Tongue (tissue), 2 donors: ENCODE measurements around the gene KCNQ5. TPM values are rescaled to one million over a fixed set of nuclear protein-coding genes. Genes with fewer than 3 reads are reported as not detected.
A peak's percentile ranks its signal among the peaks of the same experiment; 100 is the strongest.
"Not testable (repeated sequence)": the region's sequence is repeated elsewhere in the genome, so short reads cannot be mapped to it uniquely, and the experiment has no call there.

ENCODE experiments used
- DNase-seq: peaks from one replicate; pipeline ENCODE4 v3.0.0-alpha.2; 2015
- total RNA-seq: library from RNA; depleted of rRNA; stranded (reverse); fragments of >200 nt; gene quantifications from one replicate; pipeline ENCODE4 v1.2.3, GENCODE V29; 2014

Gene KCNQ5
- total RNA-seq, 1 donor from 2014 or later: 6.5 TPM

DNA sequence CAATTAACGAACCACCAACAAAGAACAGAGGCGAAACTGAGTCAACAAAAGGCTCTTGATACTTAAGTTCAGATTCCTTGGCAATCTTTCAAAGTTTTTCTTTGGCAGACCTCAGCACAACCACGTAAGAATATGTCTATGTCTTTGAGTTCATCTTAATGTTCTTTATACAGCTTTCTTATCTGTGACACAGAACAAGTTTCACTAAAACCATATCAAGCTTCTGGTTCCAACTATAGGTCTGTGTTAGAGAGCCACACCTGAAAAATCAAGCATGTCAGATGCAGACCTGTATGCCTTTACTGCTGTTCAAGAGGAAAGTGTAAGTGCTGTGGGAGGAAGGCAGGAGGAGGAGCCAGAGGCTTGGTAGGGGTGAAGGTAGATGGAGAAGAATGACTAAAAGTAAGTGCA is 332.1 kb downstream of the KCNQ5 start:
- DNase-seq: no peak

DNA sequence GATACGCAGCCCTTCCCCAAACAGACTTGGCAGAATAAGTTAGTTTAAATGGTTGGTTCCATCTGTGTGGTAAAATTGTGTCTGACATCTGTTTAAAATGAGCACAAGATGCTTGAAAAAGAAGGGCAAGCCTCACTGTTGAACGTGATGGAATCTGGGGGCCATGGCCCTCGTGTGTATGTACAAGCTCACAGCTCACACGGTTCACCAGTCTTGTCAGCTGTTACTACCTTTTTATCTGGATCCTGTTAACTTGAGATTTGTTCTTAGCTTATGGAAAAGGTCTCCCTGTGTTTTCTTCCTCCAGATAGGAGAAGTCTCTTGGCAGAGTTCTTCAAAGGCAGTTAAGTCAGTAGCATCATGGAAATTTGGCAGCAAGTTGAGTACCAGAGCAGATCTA is 332.9 kb downstream of the KCNQ5 start:
- peak; percentile 32 for DNase-seq

DNA sequence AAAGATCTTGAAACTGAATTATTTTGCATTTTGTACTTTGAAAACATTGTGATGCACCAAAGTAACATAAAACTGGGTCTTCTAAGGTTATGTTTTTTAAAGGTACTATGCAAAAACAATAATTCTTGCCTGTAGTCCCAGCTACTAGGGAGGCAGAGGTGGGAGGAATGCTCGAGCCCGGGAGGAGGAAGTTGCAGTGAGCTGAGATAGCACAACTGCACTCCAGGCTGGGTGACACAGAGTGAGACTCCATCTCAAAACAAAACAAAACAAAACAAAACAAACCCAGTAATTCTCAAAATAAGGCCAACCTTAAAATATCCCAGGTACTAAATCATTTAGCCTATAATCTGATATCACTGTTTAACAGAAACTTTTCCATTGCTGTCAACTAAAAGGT is 333.8 kb downstream of the KCNQ5 start:
- no peak for DNase-seq

DNA sequence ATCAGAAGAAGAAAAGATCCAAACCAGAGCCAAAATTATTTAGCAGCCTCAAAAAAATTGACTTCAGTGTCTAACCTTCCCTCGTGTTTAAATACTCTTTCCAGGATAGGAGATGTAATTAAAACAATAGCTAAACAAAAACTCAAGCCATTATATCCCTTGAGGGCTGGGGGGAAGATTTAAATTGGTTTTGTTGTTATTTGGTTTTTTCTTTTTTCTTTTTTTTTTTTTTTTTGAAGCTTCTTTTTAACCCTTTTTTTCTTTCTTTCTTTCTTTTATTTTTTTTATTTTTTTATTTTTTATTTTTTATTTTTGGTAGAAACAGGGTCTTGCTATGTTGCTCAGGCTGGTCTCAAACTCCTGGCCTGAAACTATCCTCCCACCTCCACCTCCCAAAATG is 334.4 kb downstream of the KCNQ5 start:
- DNase-seq: no peak

DNA sequence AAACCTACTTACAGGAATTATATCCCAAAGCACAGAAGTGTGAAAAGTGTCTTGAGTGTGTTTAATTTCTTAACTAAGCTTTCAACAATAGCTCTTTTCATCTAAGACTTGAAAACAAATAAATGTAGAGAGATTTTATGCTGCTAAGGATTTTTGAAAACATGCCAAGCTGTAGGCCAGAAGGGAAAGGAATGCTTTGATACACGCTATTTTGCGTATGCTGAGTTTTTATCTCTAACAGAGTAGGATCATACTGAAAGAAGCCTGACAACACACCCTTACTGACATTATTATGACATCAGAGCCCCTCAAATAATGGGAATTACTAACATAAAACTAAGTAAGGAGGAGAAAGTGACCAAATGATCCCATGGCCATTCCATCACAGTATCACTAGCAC is 338.0 kb downstream of the KCNQ5 start:
- DNase-seq: no peak

DNA sequence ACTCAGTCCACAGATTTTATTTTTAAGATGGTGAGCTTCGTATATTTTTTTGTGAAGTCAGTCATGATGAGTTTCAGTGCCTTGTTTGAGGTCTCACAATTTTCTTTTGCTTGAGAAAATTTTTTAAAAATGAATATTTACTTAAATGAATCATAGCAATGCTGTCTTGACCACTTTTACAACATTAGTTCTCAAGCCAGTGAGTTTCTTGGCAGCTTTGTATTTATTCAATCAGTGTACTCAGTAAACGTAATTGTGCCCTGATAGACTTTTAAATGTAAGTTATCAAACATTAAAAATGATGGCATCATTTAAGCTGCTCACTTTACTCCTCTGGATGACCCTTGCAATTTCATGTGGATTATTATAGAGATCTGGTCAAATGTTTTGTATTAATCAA is 342.1 kb downstream of the KCNQ5 start:
- no peak for DNase-seq

DNA sequence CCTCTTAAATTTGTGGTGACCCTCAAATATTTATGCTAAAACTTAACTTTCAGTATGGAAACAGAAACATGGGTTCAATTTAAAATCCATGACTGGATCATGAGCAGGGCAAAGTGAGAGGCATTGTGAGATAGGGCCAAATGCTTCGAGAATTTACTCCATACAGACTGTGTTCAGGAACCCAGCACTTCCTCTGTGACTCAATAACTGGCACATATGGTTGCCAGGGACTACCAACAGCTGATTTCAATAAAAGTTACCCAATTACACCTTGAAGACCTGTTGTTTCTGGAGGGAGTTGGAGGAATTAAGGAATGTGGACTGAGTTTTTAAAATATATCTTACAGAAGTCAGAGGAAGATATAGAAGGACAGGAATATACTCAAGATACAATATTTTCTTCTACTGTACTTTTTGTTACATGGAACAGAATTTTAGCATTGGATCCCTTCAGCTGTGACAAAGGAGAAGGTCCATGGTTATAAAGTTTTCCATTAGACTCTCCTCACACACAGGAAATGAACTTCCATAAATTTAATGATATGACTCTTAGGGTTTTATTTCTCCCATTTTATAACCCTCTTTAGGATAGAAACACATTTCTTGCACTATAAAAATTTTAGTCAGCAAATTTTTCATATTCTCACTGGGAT is 344.9 kb downstream of the KCNQ5 start:
- no peak for DNase-seq

DNA sequence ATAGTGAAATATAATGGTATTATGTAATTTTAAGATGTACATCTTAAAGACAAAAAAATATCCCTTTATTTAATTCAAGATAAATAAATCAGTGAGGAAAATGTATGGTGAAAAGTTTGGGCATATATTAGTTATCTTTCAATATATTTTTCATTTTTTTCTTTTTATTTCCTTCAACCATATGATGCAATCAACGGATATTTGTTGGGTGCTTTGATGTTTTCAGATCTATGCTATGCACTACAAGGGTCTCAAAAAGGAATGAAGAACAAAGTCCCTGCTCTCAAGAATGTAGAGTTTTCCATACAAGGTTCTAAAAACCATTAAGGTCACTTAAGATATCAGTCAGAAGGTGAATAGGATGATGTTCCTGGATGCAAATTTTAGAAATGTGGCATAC is 345.5 kb downstream of the KCNQ5 start:
- DNase-seq: no peak

DNA sequence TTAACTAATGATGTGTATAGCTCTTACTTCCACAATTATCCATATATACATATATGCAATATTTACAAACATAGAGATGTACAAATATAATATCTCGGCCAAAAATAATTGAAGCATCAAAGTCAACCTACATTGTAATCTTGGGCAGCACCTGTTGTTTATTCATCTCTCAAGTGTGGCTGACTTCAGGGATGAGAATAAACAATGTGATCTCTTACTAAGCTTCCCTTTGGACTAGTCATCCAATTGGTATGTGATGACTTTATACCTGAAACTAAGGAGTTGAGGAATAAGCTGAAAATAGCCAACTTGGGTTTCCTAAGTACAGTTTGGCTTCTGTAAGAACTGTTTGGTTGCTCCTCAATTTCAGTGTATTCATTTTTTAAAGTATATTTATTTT is 346.8 kb downstream of the KCNQ5 start:
- DNase-seq: peak; percentile 13

DNA sequence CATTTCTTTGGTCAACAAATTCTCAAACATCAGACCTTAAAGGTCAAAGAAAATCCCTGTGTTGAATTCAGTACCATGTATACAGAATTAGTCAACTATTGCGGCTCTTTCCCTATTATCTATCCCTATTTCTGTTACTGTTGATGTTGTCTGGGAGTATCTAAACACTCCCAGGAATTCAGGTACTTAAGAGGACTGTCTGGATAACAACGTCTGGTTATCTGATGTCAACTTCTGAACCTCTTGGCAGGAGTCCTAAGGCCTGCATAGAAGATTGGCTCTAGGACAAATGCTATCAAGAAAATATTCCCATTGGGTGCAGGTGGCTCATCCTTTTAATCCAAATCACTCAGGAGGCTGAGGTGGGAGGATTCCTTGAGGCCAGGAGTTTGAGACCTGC is 347.8 kb downstream of the KCNQ5 start:
- DNase-seq: peak; percentile 34

DNA sequence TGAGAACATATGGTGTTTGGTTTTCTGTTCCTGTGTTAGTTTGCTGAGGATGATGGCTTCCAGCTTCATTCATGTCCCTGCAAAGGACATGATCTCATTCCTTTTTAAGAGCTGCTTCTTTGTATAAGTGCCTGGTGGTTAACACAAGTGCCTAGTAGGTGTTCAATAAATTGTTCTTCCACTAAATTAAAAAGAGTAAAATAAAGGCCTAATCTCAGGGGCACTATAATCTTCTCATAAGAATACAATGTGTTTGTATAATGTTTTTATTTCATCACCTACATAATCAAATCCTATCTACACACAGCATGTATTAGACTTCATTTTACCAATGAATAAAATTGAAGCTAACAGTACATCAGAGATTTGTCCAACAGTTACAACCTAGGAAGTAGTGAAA is 350.7 kb downstream of the KCNQ5 start:
- DNase-seq: no peak

DNA sequence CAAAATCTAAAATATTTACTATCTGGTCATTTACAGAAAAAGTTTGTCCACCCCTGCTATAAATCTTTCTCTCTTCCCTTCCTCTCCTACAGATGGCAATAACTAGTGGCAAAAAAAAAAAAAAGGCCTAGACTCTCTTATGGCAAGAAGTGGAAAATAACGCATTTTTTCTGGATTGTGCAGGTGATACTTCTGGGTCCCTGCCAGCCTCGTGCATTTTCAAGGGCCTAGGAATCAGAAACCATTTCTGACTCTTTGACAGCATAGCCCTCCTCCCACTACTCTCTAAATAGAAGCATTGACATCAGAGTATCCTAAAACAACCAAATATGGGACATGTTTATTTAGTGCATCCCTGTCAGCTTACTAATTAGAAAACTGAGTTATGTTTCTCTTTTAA is 352.4 kb downstream of the KCNQ5 start:
- no peak for DNase-seq

DNA sequence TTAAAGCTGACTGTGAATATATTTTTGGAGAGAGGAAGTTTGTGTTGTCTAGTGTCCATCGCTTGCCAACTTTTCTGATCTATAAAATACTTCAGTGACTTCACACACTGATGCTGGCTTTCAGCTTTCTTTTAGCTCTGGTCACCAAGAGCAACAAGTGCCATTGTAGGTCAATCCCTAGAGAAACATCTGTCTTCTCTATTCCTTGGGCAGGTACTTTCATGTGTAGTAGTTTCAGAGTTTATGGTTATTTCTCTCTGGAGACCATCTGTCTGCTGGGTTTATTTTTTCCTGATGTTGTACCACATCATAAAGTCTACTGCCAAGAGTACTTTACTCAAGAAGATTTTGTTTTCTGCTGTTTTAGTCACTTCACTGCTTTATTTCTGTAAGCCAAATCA is 353.5 kb downstream of the KCNQ5 start:
- peak; percentile 13 for DNase-seq

DNA sequence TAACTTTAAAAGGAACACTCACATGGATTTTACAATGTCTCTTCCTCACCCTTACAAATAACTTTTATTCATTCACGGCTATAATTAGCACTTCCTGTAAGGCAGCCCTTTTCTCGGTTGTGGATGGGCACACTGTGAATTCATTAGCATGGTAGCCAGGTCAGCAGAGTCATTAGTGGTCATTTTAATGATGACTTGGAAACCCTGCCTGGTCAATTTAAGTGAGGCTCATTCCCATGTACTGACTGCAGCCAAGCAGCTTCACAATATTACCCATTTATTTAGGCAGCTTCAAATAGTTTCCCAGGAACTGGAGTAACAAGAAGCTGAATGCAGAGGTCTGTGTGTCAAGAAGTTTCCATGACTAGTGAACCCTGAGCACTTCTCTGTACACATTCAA is 354.6 kb downstream of the KCNQ5 start:
- DNase-seq: peak; percentile 18

DNA sequence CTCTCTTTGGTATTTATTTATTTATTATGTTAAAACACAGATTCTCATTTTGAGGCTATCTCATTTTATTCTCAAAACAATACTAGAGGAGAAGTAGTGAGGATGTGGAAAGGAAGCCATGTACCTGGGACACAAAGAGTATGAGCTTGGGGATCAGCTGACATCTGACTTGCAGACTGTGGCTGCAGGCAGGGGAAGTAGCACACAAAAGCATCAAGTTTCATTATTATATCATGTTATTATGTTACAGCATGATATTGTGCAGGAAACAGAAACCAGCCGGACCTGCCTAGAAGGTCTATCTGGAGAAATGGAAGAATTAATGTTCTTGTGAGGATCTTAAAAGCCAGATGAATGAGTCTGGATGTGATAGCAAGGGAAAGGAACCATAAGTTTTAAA is 355.2 kb downstream of the KCNQ5 start:
- DNase-seq: no peak

DNA sequence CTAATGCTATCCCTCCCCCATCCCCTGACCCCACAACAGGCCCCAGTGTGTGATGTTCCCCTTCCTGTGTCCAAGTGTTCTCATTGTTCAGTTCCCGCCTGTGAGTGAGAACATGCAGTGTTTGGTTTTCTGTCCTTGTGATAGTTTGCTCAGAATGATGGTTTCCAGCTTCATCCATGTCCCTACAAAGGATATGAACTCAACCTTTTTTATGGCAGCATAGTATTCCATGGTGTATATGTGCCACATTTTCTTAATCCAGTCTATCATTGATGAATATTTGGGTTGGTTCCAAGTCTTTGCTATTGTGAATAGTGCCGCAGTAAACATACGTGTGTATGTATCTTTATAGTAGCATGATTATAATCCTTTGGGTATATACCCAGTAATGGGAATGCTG is 356.9 kb downstream of the KCNQ5 start:
- DNase-seq: not testable (repeated sequence)

DNA sequence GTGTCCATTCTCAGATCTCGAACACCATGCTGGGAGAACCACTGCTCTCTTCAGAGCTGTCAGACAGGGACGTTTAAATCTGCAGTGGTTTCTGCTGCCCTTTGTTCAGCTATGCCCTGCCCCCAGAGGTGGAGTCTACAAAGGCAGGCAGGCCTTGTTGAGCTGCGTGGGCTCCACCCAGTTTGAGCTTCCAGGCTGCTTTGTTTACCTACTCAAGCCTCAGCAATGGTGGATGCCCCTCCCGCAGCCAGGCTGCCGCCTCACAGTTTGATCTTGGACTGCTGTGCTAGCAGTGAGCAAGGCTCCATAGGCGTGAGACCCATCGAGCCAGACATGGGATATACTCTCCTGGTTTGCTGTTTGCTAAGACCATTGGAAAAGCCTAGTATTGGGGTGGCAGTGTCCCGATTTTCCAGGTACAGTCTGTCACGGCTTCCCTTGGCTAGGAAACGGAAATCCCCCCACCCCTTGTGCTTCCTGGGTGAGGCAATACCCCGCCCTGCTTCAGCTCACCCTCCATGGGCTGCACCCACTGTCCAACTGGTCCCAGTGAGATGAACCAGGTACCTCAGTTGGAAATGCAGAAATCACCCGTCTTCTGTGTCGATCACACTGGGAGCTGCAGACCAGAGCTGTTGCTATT is 362.4 kb downstream of the KCNQ5 start:
- DNase-seq: not testable (repeated sequence)

DNA sequence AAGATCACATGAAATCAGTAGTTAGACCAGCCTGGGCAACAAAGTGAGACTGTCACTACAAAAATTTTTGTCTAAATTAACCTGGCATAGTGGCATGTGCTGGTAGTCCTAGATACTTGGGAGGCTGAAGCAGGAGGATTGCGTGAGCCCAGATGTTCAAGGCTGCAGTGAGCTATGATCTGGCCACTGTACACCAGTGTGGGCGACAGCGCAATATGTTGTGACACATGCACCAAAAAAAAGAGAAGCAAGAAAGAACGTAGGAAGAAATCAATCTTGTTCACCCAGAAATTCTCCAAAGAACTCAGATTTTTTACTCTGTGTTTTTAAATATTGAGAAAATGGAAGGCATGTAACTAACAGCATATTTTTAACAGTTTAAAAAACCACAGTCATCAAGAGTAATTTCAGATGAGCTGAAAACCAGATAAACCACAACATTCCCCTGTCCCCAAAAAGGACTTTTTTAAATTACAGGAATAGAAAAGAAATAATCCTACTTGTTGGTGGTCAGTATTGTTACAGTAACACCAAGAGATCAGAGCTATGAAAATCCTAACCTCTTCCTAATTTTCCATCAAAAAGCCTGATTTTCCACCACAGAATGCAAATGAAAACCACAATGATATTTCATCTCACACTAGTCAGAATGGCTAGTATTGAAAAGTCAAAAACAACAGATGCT is 363.3 kb downstream of the KCNQ5 start:
- DNase-seq: no peak

DNA sequence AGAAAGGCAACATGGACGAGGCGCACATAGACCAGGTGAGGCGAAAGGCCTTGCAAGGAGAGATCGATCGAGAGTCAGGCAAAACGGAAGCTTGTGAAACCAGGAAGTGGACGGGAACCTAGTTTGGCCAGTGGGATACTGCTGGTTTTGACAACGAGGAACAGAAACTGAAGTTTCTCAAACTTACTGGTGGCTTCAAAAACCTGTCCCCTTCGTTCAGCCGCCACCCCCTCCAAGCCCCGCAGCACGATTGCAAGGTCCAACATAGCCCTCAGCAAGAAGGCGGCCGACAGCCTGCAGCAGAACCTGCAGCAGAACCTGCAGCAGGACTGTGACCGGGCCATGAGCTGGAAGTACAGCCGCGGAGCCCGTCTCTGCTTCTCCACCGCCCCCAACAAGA is 365.4 kb downstream of the KCNQ5 start:
- DNase-seq: no peak

DNA sequence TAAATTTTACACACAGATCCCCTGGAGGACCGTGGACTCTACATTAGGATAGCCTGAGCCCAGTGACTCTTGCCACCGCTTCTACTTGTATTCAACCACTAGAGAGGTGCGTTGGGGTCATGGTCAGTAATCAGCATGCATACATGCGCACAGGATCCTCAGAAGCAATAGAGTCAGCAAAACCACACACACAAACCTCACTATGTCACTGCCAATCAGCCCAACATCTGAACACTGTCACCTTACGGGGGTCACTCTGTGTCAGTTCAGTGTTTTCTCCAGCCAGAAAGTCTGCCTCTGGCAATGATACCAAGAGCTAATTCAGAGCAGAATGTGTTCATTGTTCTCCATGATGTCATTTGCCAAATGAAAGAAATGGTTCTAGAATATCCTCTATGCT is 378.1 kb downstream of the KCNQ5 start:
- peak; percentile 12 for DNase-seq

DNA sequence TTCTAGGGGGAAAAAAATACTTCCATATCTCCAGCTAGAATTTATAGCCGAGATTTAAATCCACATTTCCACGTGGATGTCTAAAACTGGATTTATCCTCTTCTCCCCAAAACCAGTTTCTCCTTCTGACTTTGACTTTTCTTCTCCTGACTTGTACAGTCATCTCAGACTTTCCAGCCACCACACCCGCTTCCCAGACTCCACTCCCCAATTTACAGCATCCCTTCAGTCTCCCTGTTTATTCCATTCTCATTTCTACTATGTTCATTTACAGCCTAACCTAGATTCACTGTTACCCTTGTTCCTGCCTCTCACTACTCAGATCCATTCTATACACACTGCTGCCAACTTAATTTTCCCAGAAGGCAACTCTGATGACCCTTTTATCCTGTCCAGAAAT is 378.6 kb downstream of the KCNQ5 start:
- no peak for DNase-seq

DNA sequence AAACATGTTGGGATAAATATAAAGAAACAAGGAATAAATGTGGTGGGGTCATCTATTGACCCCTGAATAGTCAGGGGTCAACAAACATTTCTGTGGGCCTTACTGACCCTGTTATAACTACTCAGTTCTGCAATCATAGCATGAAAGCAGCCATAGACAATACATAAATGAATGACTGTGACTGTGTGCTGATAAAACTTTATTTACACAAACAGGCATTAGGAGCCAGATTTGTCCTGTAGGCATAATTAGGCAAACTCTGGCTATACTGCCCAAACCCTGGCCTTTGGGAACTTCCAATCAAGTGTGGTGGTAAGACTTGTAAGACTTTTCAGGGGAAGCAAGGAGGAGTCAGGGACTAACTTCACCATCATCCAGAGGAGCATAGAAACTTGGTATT is 380.7 kb downstream of the KCNQ5 start:
- DNase-seq: no peak

DNA sequence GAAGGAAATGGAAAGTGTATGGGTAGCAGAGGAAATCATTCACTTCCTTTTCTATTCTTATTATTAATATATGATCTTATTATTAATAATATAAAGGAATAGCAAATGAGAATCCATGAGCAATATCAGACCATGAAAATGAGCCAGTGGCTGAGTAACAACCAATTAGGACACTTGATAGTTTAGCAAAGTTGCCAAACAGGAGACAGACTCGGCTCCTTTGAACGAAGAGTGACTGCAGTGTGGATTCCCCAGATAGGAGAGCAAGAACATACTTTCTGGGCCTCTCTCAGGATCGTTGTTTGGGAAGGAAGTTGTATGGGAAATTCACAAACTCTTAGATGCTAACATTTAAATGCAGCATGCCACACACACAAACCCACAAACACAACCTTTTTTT is 381.4 kb downstream of the KCNQ5 start:
- DNase-seq: no peak

DNA sequence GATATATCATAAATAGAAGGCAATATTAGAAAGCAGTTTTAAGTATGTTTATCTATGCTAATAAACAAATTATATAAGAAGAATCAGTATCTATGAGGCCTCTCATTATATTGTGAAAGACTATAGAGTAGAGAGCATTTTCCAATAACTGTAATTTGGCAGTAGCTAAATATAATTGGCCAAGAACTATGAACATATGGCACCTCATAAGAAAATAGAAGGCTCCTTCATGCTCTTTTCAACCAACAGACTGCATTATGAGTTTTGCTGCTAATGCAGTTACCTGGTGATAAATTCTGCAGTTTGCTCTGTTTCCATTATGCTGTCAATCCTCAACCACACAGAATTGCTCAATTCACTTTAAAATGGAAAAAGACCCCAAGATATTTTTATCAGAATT is 382.4 kb downstream of the KCNQ5 start:
- DNase-seq: no peak
